Astrocyte (in vitro differentiated cells and primary cell): ENCODE data around the gene TNPO1. TPM values are rescaled to one million over a fixed set of nuclear protein-coding genes. Genes with fewer than 3 reads are reported as not detected.

Experiments used
- DNase-seq: peaks from one replicate; pipeline ENCODE4 v3.0.0-alpha.2; 2010; ENCODE audit warnings: low read depth
- FAIRE-seq: peaks from 2 replicates; lab custom pipeline; 2011; peaks lifted over from hg19 to GRCh38; lab: Jason Lieb, UNC
- H2AFZ ChIP-seq: 2 replicates; pipeline ENCODE4 v1.6.0; 2012; ENCODE audit warnings: low read depth, low read length, inconsistent platforms
- H3K27ac ChIP-seq: 2 replicates; pipeline ENCODE4 v1.5.1; 2011; ENCODE audit warnings: low read depth, low read length, inconsistent platforms
- H3K27me3 ChIP-seq: 2 replicates; pipeline ENCODE4 v1.6.0; 2011; ENCODE audit warnings: low read length, inconsistent platforms; ENCODE audit not compliant: insufficient read depth
- H3K36me3 ChIP-seq: 2 replicates; pipeline ENCODE4 v1.5.1; 2011; ENCODE audit warnings: low read length, inconsistent platforms; ENCODE audit not compliant: insufficient read depth
- H3K4me1 ChIP-seq: 2 replicates; pipeline ENCODE4 v1.5.1; 2011; ENCODE audit warnings: low read length, inconsistent platforms; ENCODE audit not compliant: insufficient read depth
- H3K4me2 ChIP-seq: 2 replicates; pipeline ENCODE4 v1.6.0; 2012; ENCODE audit warnings: low read length, inconsistent platforms
- H3K4me3 ChIP-seq: 2 replicates; pipeline ENCODE4 v1.5.1; 2011; ENCODE audit warnings: low read depth, mild to moderate bottlenecking, low read length, inconsistent platforms; ENCODE audit not compliant: insufficient read depth
- H3K79me2 ChIP-seq: 2 replicates; pipeline ENCODE4 v1.6.0; 2012; ENCODE audit warnings: mild to moderate bottlenecking, low read length, inconsistent platforms; ENCODE audit not compliant: insufficient read depth
- H3K9ac ChIP-seq: 2 replicates; pipeline ENCODE4 v1.6.0; 2012; ENCODE audit warnings: mild to moderate bottlenecking, low read length, inconsistent platforms
- H3K9me3 ChIP-seq: 2 replicates; pipeline ENCODE4 v1.5.1; 2012; ENCODE audit warnings: low read depth, mild to moderate bottlenecking, low read length, inconsistent platforms; ENCODE audit not compliant: insufficient read depth
- H4K20me1 ChIP-seq: 2 replicates; pipeline ENCODE4 v1.6.0; 2012; ENCODE audit warnings: low read length, inconsistent platforms; ENCODE audit not compliant: insufficient read depth
- H3K27ac Mint-ChIP-seq: one replicate; pipeline ENCODE4 v1.8.0; 2021; ENCODE audit warnings: mild to moderate bottlenecking, mixed read lengths; ENCODE audit not compliant: unreplicated experiment
- H3K27me3 Mint-ChIP-seq: one replicate; pipeline ENCODE4 v1.8.0; 2021; ENCODE audit warnings: low read depth, mixed read lengths; ENCODE audit not compliant: unreplicated experiment
- H3K36me3 Mint-ChIP-seq: one replicate; pipeline ENCODE4 v1.8.0; 2021; ENCODE audit warnings: low read depth, mixed read lengths; ENCODE audit not compliant: unreplicated experiment
- H3K4me1 Mint-ChIP-seq: one replicate; pipeline ENCODE4 v1.8.0; 2021; ENCODE audit warnings: low read depth, mixed read lengths; ENCODE audit not compliant: unreplicated experiment
- H3K4me3 Mint-ChIP-seq: one replicate; pipeline ENCODE4 v1.8.0; 2021; ENCODE audit warnings: mild to moderate bottlenecking, moderate library complexity, mixed read lengths; ENCODE audit not compliant: unreplicated experiment
- H3K9me3 Mint-ChIP-seq: one replicate; pipeline ENCODE4 v1.8.0; 2021; ENCODE audit warnings: mild to moderate bottlenecking, mixed read lengths; ENCODE audit not compliant: unreplicated experiment
- EZH2 ChIP-seq: IDR thresholded peaks from 2 replicates; pipeline ENCODE4 v1.6.1; 2012; ENCODE audit warnings: mild to moderate bottlenecking, low read length, inconsistent platforms; ENCODE audit not compliant: insufficient read depth
- total RNA-seq: library from RNA; stranded (reverse); gene quantifications from 2 replicates; pipeline ENCODE4 v1.2.1, GENCODE V29; 2021
- TF ChIP-seq, protein P1 (sequence below): IDR thresholded peaks from 2 replicates; pipeline ENCODE4 v1.5.1; 2011; ENCODE audit warnings: low read depth, mild to moderate bottlenecking, inconsistent platforms, low read length, moderate library complexity; ENCODE audit not compliant: insufficient read depth

TNPO1 gene
- total RNA-seq, 1 donor from 2014 or later, result 184 TPM

DNA sequence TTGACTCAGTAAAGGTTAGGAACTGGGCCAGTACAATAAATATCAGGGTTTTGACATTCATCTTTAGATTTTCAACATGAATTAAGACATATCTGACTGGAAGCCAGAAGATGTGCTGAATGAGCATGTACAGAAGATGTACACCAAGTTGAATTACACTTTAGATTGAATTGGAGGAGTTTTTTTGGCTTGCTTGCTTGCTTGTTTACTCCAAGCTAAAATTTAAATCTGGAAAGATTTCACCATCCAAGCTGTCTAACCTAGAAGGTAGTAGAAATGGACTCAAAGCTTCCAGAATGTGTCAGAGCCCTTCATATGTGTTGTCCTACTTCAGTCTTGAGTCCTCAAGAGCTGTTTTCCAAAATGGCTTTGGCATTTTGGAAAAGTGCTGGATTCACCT, 90.3 kb downstream of the TNPO1 start:
- TF ChIP-seq, protein P1, sequence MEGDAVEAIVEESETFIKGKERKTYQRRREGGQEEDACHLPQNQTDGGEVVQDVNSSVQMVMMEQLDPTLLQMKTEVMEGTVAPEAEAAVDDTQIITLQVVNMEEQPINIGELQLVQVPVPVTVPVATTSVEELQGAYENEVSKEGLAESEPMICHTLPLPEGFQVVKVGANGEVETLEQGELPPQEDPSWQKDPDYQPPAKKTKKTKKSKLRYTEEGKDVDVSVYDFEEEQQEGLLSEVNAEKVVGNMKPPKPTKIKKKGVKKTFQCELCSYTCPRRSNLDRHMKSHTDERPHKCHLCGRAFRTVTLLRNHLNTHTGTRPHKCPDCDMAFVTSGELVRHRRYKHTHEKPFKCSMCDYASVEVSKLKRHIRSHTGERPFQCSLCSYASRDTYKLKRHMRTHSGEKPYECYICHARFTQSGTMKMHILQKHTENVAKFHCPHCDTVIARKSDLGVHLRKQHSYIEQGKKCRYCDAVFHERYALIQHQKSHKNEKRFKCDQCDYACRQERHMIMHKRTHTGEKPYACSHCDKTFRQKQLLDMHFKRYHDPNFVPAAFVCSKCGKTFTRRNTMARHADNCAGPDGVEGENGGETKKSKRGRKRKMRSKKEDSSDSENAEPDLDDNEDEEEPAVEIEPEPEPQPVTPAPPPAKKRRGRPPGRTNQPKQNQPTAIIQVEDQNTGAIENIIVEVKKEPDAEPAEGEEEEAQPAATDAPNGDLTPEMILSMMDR, result no peak
- TF ChIP-seq EZH2, result no peak
- no peaks in the 10 kb centered on the region for H3K27me3 ChIP-seq
- H3K4me3 ChIP-seq, result no peak overlapping the region
- Mint-ChIP-seq H3K27me3 (no peaks in the 10 kb centered on the region), H3K4me3 (no peak overlapping the region), H3K27ac (no peak overlapping the region), H3K36me3 (peaks cover 15% of the 10 kb centered on the region), H3K4me1 (no peaks in the 10 kb centered on the region), H3K9me3 (no peaks in the 10 kb centered on the region)
- no peak overlapping the region for H3K4me2 ChIP-seq
- H3K79me2 ChIP-seq, result peaks cover 3% of the 10 kb centered on the region
- H2AFZ ChIP-seq, result no peak overlapping the region
- H3K4me1 ChIP-seq, result no peaks in the 10 kb centered on the region
- H4K20me1 ChIP-seq, result peaks cover 3% of the 10 kb centered on the region
- H3K9me3 ChIP-seq, result no peaks in the 10 kb centered on the region
- no peak overlapping the region for H3K27ac ChIP-seq
- H3K9ac ChIP-seq, result no peak overlapping the region
- no peak for FAIRE-seq
- no peak for DNase-seq
- peaks cover 86% of the 10 kb centered on the region for H3K36me3 ChIP-seq

DNA sequence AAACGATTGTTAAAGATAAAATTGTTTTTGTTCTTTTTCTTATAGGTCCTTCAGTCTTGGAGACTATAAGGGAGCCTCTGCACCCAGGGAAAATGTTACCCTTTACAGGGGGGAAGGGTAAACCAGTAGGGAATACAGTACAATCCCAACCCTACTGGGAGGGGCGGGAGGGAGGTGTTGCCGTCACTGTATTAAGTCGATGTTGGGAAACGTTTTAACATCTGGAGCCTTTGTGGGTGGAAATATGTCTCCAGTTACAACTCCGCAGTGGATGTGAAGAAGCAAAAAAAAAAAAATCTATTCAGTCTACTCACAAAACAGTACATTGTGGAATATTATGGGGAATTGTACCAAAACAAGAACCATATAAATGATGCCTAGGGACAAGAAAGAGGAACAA, 92.2 kb downstream of the TNPO1 start:
- Mint-ChIP-seq H3K4me1 (no peaks in the 10 kb centered on the region), H3K27me3 (no peaks in the 10 kb centered on the region), H3K27ac (no peak overlapping the region), H3K36me3 (peaks cover 12% of the 10 kb centered on the region), H3K4me3 (no peak overlapping the region), H3K9me3 (no peaks in the 10 kb centered on the region)
- no peak for FAIRE-seq
- H3K4me3 ChIP-seq, result no peak overlapping the region
- no peaks in the 10 kb centered on the region for H3K79me2 ChIP-seq
- no peak overlapping the region for H2AFZ ChIP-seq
- peaks cover 78% of the 10 kb centered on the region for H3K36me3 ChIP-seq
- H3K9me3 ChIP-seq, result no peaks in the 10 kb centered on the region
- H3K27ac ChIP-seq, result no peak overlapping the region
- TF ChIP-seq, protein P1, result no peak
- TF ChIP-seq EZH2, result no peak
- H3K27me3 ChIP-seq, result no peaks in the 10 kb centered on the region
- no peaks in the 10 kb centered on the region for H3K4me1 ChIP-seq
- no peak overlapping the region for H3K9ac ChIP-seq
- H4K20me1 ChIP-seq, result peaks cover 3% of the 10 kb centered on the region
- DNase-seq, result no peak
- H3K4me2 ChIP-seq, result no peak overlapping the region

DNA sequence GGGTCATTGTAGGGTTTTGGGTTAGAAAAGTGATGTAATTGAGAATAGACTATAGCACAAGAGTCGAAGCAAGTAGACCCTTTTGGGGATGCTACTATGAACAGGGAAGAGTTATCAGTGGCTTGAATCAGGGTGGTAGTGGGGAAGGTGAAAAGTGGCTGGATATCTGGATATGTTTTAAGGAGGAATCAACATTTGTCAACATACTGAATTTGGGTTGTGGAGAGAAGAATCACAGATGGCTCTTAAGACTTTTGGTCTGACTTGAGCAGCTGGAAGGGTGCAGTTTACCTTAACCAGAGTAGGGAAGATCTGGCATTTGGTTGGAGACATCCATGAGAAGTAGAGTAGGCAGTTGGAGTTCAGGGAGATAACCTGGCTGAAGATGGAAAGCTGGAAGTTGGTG, 100.9 kb downstream of the TNPO1 start:
- Histone ChIP-seq H3K79me2 (no peaks in the 10 kb centered on the region), H3K4me2 (no peak overlapping the region), H3K4me1 (no peaks in the 10 kb centered on the region), H3K9me3 (no peaks in the 10 kb centered on the region), H4K20me1 (no peaks in the 10 kb centered on the region), H3K4me3 (no peak overlapping the region), H3K36me3 (peaks cover 7% of the 10 kb centered on the region), H2AFZ (no peak overlapping the region), H3K27me3 (no peaks in the 10 kb centered on the region), H3K27ac (no peak overlapping the region), H3K9ac (no peak overlapping the region)
- TF ChIP-seq EZH2, result no peak
- TF ChIP-seq, protein P1, result no peak
- no peak for FAIRE-seq
- no peak overlapping the region for H3K4me3 Mint-ChIP-seq
- peaks cover 2% of the 10 kb centered on the region for H3K4me1 Mint-ChIP-seq
- no peaks in the 10 kb centered on the region for H3K9me3 Mint-ChIP-seq
- no peak overlapping the region for H3K27ac Mint-ChIP-seq
- H3K36me3 Mint-ChIP-seq, result no peaks in the 10 kb centered on the region
- no peak for DNase-seq
- H3K27me3 Mint-ChIP-seq, result no peaks in the 10 kb centered on the region
